Omental fat pad (tissue), 4 donors: ENCODE results near the gene BUD23. TPM values are rescaled to one million over a fixed set of nuclear protein-coding genes. Genes with fewer than 3 reads are reported as not detected.
"Not testable (repeated sequence)": the region's sequence is repeated elsewhere in the genome, so short reads cannot be mapped to it uniquely, and the experiment has no call there.

Experiments used
- ATAC-seq: fragments of 150-250 bp; one replicate; pipeline ENCODE4 v1.9.1; 2016; ENCODE audit warnings: mild to moderate bottlenecking, moderate library complexity; ENCODE audit not compliant: low FRiP score
- DNase-seq: peaks from one replicate; pipeline ENCODE4 v3.0.0-alpha.2; 2019; ENCODE audit warnings: low spot score
- CTCF ChIP-seq, 3 donors: fragments of 450-650 bp; IDR thresholded peaks; one replicate each; pipeline ENCODE4 v1.5.1; 2016 to 2017; ENCODE audit warnings: antibody characterized with exemption in 3 of 3, mild to moderate bottlenecking in 3 of 3, moderate library complexity in 2 of 3
- total RNA-seq, 4 donors: library from RNA; depleted of rRNA; stranded (reverse); fragments of >200 nt; gene quantifications; one replicate each; pipeline ENCODE4 v1.1.0, GENCODE V29; 2016

Gene BUD23
- total RNA-seq, 4 donors from 2014 or later: 28.8 to 52.2 (median 45.0) TPM

- no peak for ATAC-seq
- no peak for TF ChIP-seq CTCF (IDR thresholded peaks at IDR 0.05)
- no peak for DNase-seq
Measured at GRCh38 chr7:73717025-73717807, 33.8 kb downstream of the BUD23 start.

- DNase-seq (no peak), ATAC-seq (no peak)
- no peak for TF ChIP-seq CTCF (IDR thresholded peaks at IDR 0.05)
Measured at GRCh38 chr7:73717991-73718405, 34.6 kb downstream of the BUD23 start.

- no peak for ATAC-seq
Measured at GRCh38 chr7:73718438-73718881, 35.1 kb downstream of the BUD23 start.

GRCh38 chr7:73718905-73719805 lies 35.8 kb downstream of the BUD23 start, which contains the start of gene STX1A:
Gene STX1A, minus strand, starts transcription at chr7:73719669. Its CDS starts 38 bp downstream, at chr7:73719631.
- DNase-seq: no peak
- ATAC-seq: peak; percentile 88
- no peak for TF ChIP-seq CTCF (IDR thresholded peaks at IDR 0.05)

More at GRCh38 chr7:73718438-73718881, 35.1 kb downstream of the BUD23 start:
- TF ChIP-seq CTCF (IDR thresholded peaks at IDR 0.05): no peak
- DNase-seq: no peak

GRCh38 chr7:73719806-73720169 lies 36.4 kb downstream of the BUD23 start:
- no peak for TF ChIP-seq CTCF (IDR thresholded peaks at IDR 0.05)
- DNase-seq: no peak
- peak; percentile 11 for ATAC-seq

GRCh38 chr7:73720443-73720842 lies 37.0 kb downstream of the BUD23 start:
- ATAC-seq, DNase-seq: not testable (repeated sequence)

- no peak for TF ChIP-seq CTCF (IDR thresholded peaks at IDR 0.05)
- no peak for ATAC-seq
- no peak for DNase-seq
Measured at GRCh38 chr7:73721377-73721817, 38.0 kb downstream of the BUD23 start.

GRCh38 chr7:73722182-73722581 lies 38.8 kb downstream of the BUD23 start:
- not testable (repeated sequence) for ATAC-seq, DNase-seq
